22Rv1 (cell line): Measurements from ENCODE around the gene RERE.

Experiments used
- CTCF ChIP-seq: fragments of 450-650 bp; IDR thresholded peaks from 2 replicates; pipeline ENCODE4 v1.5.1; 2017; ENCODE audit warnings: mild to moderate bottlenecking
- ZFX ChIP-seq: fragments of 450-650 bp; IDR thresholded peaks from 2 replicates; pipeline ENCODE4 v1.6.1; 2017; ENCODE audit warnings: antibody characterized with exemption, borderline replicate concordance

GRCh38 chr1:8467308-8467707 lies 350.1 kb downstream of the RERE start:
- TF ChIP-seq CTCF: no peak
- no peak for TF ChIP-seq ZFX
